KG1 (cell line): ENCODE measurements around the gene NPY4R.
"Not testable (repeated sequence)": the region's sequence is repeated elsewhere in the genome, so short reads cannot be mapped to it uniquely, and the experiment has no call there.

Experiments used
- DNase-seq: peaks from one replicate; lab custom pipeline; 2025; lab: John Stamatoyannopoulos, UW

The NPY4R gene, protein sequence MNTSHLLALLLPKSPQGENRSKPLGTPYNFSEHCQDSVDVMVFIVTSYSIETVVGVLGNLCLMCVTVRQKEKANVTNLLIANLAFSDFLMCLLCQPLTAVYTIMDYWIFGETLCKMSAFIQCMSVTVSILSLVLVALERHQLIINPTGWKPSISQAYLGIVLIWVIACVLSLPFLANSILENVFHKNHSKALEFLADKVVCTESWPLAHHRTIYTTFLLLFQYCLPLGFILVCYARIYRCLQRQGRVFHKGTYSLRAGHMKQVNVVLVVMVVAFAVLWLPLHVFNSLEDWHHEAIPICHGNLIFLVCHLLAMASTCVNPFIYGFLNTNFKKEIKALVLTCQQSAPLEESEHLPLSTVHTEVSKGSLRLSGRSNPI

DNA sequence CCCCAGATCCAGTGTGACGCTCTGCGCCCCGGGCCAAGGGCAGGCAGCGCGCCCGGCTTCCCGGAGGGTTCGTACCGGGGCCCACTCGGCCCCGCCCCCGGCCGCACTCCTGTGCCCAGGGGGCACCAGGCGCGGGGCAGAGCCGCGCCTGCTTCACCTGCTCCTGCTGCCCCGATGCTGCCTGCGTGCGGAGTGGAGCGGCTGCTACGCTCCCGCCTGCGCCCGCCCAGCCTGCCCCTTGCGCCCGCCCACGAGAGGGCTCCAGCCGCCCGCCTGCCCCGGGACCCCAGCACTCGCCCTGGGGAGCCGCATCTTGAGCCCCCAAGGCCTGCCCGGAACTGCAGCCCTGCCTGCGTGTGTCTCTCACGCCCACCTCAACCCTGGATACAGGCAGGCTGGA lies at the start of gene NPY4R:
TSS of gene NPY4R (minus strand) at position 194 of the 400 bp plus-strand sequence. CDS start 3,323 bp downstream, outside the sequence.
- DNase-seq = not testable (repeated sequence)

DNA sequence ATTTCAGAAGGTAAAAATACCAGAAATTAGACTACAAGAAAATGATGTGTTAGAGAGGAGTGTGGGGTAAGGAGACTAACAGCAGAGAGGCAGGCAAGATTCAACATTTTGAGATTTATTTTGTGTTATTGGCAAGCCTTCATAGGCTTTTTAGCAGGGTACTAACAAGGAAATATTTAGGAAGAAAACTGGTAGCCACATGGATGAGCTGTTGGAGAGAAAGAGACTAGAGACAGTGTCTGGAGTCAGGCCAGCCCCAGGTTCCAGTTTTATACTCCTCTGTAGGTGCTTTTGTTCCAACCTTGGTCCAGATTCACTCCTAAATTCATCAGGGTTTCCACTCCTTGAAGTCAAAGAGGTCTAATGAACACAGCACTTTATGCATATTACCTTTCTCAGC lies 49.6 kb upstream of the NPY4R start:
- no peak for DNase-seq

- no peak for DNase-seq
Measured at GRCh38 chr10:46514899-46515298, 49.1 kb upstream of the NPY4R start.

DNA sequence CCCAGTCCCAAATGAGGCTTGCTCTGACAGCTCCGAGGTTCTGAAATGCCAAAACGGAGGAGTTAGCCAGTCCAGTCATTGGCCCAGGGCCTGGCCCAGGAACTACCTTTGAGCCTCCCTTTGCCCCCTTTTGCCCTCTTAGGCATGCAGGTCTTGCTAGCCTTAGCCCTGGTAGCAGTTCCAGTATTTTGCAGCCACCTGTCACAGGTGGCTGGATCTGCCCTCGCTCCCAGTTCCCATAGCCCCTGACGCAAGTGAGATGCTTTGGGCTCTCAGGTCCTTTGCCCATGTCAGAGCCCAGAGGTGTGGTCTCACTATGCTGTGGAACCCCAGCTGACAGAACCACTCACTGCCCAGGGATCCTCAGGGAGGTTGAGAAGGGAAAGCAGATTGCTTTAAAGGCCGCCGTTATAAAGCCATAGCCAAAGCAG lies 48.7 kb upstream of the NPY4R start:
- no peak for DNase-seq

DNA sequence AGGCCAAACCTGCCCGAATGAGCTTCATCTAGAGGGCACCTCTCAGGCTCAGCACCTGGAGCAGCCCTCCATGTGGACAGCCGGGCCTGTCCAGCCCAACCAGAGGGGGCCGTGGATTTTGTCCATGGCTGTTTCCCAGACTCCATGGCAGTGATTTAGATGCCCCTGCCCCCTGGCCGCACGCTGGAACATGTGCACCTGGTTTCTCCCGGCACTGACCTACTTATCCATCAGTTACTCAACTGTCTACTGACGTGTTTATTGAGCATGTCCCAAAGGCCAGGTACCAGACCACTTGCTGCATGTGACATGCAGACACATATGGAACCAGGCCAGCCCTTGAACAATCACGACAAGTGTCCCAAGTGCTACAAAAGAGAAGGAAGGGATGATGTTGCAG lies 47.6 kb upstream of the NPY4R start:
- not testable (repeated sequence) for DNase-seq

DNA sequence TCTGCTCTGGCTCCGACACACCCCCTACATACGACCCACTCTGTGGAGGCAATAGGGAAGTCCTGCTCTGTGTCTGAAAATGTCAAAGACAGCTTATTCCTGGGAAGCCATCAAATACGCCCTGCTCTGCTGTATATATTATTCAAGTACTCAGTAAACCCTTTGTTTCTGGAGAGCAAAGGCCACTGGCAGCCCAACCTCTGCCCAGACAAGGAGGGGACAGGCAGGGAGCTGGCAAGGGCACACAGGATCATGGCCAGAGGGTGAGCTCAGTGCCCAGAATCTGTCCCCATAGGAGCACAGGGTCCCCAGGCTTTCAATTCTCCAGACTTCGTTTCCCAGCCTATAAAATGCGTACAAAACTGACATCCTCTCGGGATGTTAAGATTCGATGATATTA lies 47.0 kb upstream of the NPY4R start:
- not testable (repeated sequence) for DNase-seq

- not testable (repeated sequence) for DNase-seq
Measured at GRCh38 chr10:46512002-46512401, 46.2 kb upstream of the NPY4R start.

DNA sequence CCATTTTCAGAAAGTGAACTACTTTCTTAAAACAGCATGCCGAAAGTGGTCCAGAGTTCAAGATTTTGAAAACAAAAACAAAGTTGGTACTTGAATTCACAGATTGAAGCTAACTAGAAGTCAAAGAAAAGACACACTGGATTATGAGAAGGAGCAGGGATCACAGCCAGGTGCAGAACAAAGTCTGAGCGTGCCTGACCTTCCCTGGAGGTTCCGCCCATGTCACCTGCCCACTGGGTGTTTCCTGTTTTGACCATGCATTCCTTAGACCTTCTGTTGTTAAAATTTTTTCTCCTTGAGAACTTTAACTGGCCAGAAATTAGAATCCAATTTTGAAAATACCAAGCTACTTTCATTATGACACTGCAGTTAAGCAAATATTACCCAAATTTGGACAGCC lies 34.2 kb upstream of the NPY4R start:
- not testable (repeated sequence) for DNase-seq

DNA sequence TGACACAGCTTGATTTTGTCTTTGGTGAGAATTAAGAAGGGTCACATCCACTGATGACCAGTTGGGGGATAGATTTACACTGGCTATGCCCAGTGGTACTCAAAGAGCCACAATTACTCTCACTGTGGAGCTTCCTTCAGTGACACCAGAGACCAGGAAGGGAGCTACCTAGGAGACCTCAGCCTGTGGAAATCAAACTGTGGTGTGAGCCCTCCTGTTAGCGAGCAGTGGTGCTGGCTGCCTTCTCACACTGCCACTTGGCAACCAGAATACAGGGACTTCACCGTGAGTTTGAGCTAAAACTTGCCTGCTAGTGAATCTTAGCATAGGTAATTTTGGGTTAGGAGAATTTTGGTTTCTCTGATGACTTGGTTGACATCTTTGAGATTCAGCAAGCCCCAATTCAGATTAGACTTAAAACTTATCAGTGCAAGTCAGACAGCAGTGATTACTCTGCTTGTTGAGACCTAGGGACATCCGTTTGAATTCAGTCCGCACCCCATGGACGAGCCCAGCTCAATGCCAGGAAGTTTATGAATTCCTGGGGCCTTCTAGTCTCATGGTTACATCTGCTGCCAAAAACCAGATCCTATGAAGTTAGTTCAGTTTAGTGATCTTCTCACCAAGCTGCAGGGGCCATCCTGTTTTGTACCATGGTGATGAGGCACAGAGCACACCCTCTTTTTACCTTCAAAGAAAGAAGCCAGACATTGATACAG lies 33.4 kb upstream of the NPY4R start:
- DNase-seq = not testable (repeated sequence)

GRCh38 chr10:46497878-46498277 lies 32.1 kb upstream of the NPY4R start:
- not testable (repeated sequence) for DNase-seq

GRCh38 chr10:46497401-46497800 lies 31.6 kb upstream of the NPY4R start:
- not testable (repeated sequence) for DNase-seq

GRCh38 chr10:46491364-46492114 lies 25.8 kb upstream of the NPY4R start:
- DNase-seq = not testable (repeated sequence)

- DNase-seq = not testable (repeated sequence)
Measured at GRCh38 chr10:46490285-46490684, 24.5 kb upstream of the NPY4R start.

DNA sequence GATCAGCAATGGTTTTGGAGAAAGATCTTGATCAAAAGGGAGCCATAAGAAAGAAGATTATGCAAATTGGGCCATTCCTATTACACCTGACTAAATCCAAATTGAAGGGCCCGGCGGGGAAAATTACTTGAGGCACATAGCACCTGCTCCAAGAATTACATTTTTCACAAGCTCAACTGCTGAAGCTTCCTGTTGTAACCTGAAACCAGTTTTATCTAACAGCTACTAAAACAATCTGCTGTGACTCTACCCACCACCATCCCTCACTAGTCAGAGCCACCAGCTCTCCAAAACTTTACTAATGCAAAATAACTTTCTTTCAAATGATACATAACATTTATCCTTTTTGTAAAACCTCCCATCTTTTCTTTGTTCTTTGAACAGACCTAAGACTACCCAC lies 20.7 kb upstream of the NPY4R start:
- not testable (repeated sequence) for DNase-seq

GRCh38 chr10:46474746-46475320 lies 9.1 kb upstream of the NPY4R start:
- not testable (repeated sequence) for DNase-seq

GRCh38 chr10:46473758-46474157 lies 8.0 kb upstream of the NPY4R start:
- DNase-seq = not testable (repeated sequence)

DNA sequence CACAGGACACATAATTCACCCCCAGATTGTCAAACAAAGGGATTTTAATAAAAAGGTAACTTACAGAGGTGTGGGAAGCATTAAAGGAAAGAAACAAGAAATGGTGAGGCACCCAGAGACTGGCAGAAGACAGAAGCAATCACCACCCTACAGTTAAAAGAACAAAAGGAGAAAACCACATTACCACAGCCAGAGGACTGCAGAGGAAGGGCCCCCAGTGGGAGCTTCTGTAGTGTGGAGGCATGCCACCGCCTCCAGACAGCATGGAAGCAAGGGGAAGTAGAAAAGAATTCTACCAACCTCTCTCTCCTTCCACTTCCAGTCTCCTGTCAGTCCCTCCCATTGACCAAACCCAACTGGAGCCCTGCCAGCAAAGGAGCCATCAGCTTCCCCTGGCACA lies 4.4 kb upstream of the NPY4R start:
- DNase-seq = not testable (repeated sequence)

DNA sequence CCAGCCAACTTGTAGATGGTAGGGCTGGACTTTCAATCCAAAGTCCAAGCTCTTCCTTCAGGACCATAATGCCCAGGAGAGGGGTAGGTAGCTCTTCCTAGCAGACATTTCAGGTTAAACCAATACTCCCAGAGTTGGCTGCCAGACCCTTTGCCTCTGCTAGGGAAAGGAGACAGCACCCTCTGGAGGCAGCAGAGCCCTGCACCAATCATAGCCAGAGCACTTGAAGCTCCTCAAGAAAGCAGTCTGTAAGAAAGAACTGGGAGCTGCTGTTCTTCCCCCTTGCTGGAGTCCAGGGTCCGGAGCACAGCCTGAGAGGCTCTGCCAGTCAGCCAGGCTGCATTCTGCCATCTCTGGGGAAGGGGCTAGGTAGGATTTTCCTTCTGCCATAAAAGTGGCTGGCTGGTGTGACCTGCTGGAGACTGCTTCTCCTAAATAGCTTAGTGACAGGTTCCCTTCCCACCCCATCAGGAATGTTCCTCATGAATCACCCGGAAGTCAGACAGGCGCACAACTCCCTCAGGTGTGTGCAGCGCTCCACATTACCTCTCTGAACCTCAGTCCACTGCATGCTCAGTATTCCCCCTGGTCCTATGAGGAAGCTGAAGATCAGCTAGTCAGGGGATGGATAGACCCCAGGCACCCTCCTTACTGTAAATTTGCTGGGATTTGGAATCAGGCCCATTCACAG lies 2.5 kb upstream of the NPY4R start:
- not testable (repeated sequence) for DNase-seq

GRCh38 chr10:46463608-46464007 lies 2.1 kb downstream of the NPY4R start:
- DNase-seq = not testable (repeated sequence)

DNA sequence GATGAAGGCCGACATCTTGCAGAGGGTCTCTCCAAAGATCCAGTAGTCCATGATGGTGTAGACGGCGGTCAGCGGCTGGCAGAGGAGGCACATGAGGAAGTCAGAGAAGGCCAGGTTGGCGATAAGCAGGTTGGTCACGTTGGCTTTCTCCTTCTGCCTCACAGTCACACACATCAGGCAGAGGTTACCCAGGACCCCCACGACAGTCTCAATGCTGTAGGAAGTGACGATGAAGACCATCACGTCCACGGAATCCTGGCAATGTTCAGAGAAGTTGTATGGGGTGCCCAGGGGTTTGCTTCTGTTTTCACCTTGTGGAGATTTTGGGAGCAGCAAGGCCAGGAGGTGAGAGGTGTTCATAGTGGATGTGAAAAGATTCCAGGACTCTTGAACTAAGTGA lies 3.5 kb downstream of the NPY4R start:
- DNase-seq = not testable (repeated sequence)

DNA sequence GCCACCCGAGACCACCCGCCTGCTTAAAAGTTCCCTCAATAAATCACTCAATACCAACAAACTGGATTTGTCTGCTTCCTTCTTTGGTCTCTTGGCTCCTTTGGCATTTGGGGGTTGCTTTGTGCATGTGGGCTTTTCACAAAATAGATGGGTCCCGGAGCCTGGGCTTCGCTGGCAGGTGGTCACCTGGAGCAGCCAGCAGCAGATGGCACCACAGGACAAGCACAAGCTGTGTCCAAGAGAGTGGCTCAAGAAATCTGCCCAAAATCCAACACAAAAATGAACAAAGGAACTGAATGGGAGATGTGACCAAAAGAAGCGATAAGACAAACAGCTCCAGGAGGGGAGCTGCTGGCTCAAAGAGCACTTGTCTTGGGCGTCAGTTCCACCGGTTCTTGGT lies 6.2 kb downstream of the NPY4R start:
- DNase-seq = not testable (repeated sequence)
